HCT116 (cell line): ENCODE measurements around the gene GRID2.

Experiments used
- CTCF ChIP-seq, 3 experiments: fragments of 200-600 bp in 1 of 3; sonication (generic) in 1 of 3; IDR thresholded peaks in 2 of 3; conservative IDR thresholded peaks in 1 of 3; 2 replicates each; pipeline ENCODE4 v1.5.1; 2012 to 2017; ENCODE audit warnings: low read depth in 2 of 3, low read length in 2 of 3, antibody characterized with exemption in 1 of 3, borderline replicate concordance in 1 of 3, control low read depth in 1 of 3, mild to moderate bottlenecking in 1 of 3, mixed read lengths in 1 of 3, mixed run types in 1 of 3, moderate library complexity in 1 of 3; ENCODE audit not compliant: insufficient read depth in 1 of 3
- EGR1 ChIP-seq: IDR thresholded peaks from 2 replicates; pipeline ENCODE4 v1.6.1; 2012; ENCODE audit warnings: low read depth
- MAX ChIP-seq: IDR thresholded peaks from 2 replicates; pipeline ENCODE4 v1.6.1; 2012
- POLR2AphosphoS5 ChIP-seq: IDR thresholded peaks from 2 replicates; pipeline ENCODE4 v1.6.1; 2011; ENCODE audit warnings: mild to moderate bottlenecking, low read depth, low read length, moderate library complexity
- YY1 ChIP-seq: IDR thresholded peaks from 2 replicates; pipeline ENCODE4 v1.6.1; 2011; ENCODE audit warnings: low read length, low read depth, moderate library complexity, mild to moderate bottlenecking; ENCODE audit not compliant: insufficient replicate concordance; ENCODE audit errors: extremely low read depth

- no peak for TF ChIP-seq EGR1
- peak; percentile 13 to 67 (median 49); a peak in 5 of 6 replicates for TF ChIP-seq CTCF (IDR thresholded peaks at IDR 0.05 in 2 of 3, conservative IDR thresholded peaks at IDR 0.05 in 1 of 3; ENCODE audit: borderline replicate concordance in 1 of 3, insufficient read depth in 1 of 3, low read depth in 2 of 3, low read length in 2 of 3)
- no peak for TF ChIP-seq MAX
- TF ChIP-seq YY1, result no peak
- TF ChIP-seq POLR2AphosphoS5, result no peak
These were observed 32.9 kb upstream of the GRID2 start for GRCh38 chr4:92270908-92271307.
